CD14-positive monocyte (primary cell): ENCODE data around the gene GALNS. TPM values are rescaled to one million over a fixed set of nuclear protein-coding genes. Genes with fewer than 3 reads are reported as not detected.
A peak's percentile ranks its signal among the peaks of the same experiment; 100 is the strongest.

ENCODE experiments used
- DNase-seq, 3 donors: peaks; one replicate each; pipeline ENCODE4 v3.0.0-alpha.2; 2011 to 2022
- H2AFZ ChIP-seq: 2 replicates; pipeline ENCODE4 v1.6.0; 2012; ENCODE audit warnings: mild to moderate bottlenecking, low read depth, low read length, inconsistent platforms; ENCODE audit not compliant: insufficient read depth, poor library complexity, severe bottlenecking
- H3K27ac ChIP-seq, 2 donors: 1 replicate in 1 of 2; 2 replicates in 1 of 2; pipeline ENCODE4 v1.5.1; 2012 to 2013; ENCODE audit warnings: low read length in 2 of 2, control low read depth in 1 of 2, inconsistent platforms in 1 of 2, low read depth in 1 of 2, mild to moderate bottlenecking in 1 of 2
- H3K27me3 ChIP-seq, 2 donors: one replicate each; pipeline versions ENCODE4 v1.6.0 to v1.6.1; 2011 to 2013; ENCODE audit warnings: low read length in 2 of 2; ENCODE audit not compliant: control insufficient read depth in 2 of 2, insufficient read depth in 2 of 2
- H3K36me3 ChIP-seq, 2 donors: replicated peaks in 1 of 2; 1 replicate in 1 of 2; 2 replicates in 1 of 2; pipeline versions ENCODE4 v1.5.1 to v1.6.1; 2012 to 2013; ENCODE audit warnings: low read length in 2 of 2, control low read depth in 1 of 2, inconsistent platforms in 1 of 2, mild to moderate bottlenecking in 1 of 2; ENCODE audit not compliant: insufficient read depth in 2 of 2, control insufficient read depth in 1 of 2
- H3K4me1 ChIP-seq, 2 donors: 1 replicate in 1 of 2; 2 replicates in 1 of 2; pipeline versions ENCODE4 v1.5.1 to v1.6.1; 2012 to 2013; ENCODE audit warnings: low read length in 2 of 2, control low read depth in 1 of 2, inconsistent platforms in 1 of 2, mild to moderate bottlenecking in 1 of 2, moderate library complexity in 1 of 2; ENCODE audit not compliant: insufficient read depth in 2 of 2, control insufficient read depth in 1 of 2
- H3K4me2 ChIP-seq: replicated peaks from 2 replicates; pipeline ENCODE3; 2012; ENCODE audit warnings: low read length, moderate library complexity, mild to moderate bottlenecking; ENCODE audit not compliant: poor library complexity, severe bottlenecking; ENCODE audit errors: extremely low read depth
- H3K4me3 ChIP-seq, 3 experiments: fragments of 200-600 bp in 1 of 3; sonication (generic) in 1 of 3; replicated peaks in 1 of 3; 1 replicate in 2 of 3; 2 replicates in 1 of 3; pipeline ENCODE4 v1.5.1; 2011 to 2013; ENCODE audit warnings: low read length in 3 of 3, mild to moderate bottlenecking in 3 of 3, control low read depth in 2 of 3, low read depth in 2 of 3, inconsistent platforms in 1 of 3, moderate library complexity in 1 of 3
- H3K79me2 ChIP-seq: 2 replicates; pipeline ENCODE4 v1.6.0; 2012; ENCODE audit warnings: mild to moderate bottlenecking, control low read depth, inconsistent platforms, low read length, moderate library complexity; ENCODE audit not compliant: insufficient read depth
- H3K9ac ChIP-seq: 2 replicates; pipeline ENCODE4 v1.6.0; 2017; ENCODE audit warnings: low read length, mild to moderate bottlenecking; ENCODE audit not compliant: insufficient read depth, poor library complexity, severe bottlenecking
- H3K9me3 ChIP-seq, 2 donors: replicated peaks in 1 of 2; 1 replicate in 1 of 2; 2 replicates in 1 of 2; pipeline versions ENCODE4 v1.5.1 to v1.6.1; 2012 to 2013; ENCODE audit warnings: low read length in 2 of 2, control low read depth in 1 of 2; ENCODE audit not compliant: control insufficient read depth in 1 of 2, insufficient read depth in 1 of 2
- H4K20me1 ChIP-seq: 2 replicates; pipeline ENCODE4 v1.6.0; 2012; ENCODE audit warnings: mild to moderate bottlenecking, low read length, control low read depth, moderate library complexity; ENCODE audit not compliant: insufficient read depth
- H3K27ac Mint-ChIP-seq, 7 donors: one replicate each; pipeline ENCODE4 v1.8.0; 2020; ENCODE audit warnings: mild to moderate bottlenecking in 7 of 7, mixed read lengths in 7 of 7, moderate library complexity in 6 of 7, inconsistent platforms in 2 of 7
- H3K27me3 Mint-ChIP-seq, 3 donors: one replicate each; pipeline ENCODE4 v1.8.0; 2021 to 2022; ENCODE audit warnings: low read depth in 3 of 3, mild to moderate bottlenecking in 3 of 3, mixed read lengths in 3 of 3, moderate library complexity in 3 of 3, inconsistent platforms in 1 of 3
- H3K36me3 Mint-ChIP-seq, 2 donors: one replicate each; pipeline ENCODE4 v1.8.0; 2020; ENCODE audit warnings: mixed read lengths in 2 of 2, inconsistent platforms in 1 of 2, mild to moderate bottlenecking in 1 of 2
- H3K4me1 Mint-ChIP-seq: one replicate; pipeline ENCODE4 v1.8.0; 2020; ENCODE audit warnings: mild to moderate bottlenecking, mixed read lengths
- H3K4me3 Mint-ChIP-seq, 2 donors: one replicate each; pipeline ENCODE4 v1.8.0; 2020; ENCODE audit warnings: mild to moderate bottlenecking in 2 of 2, mixed read lengths in 2 of 2, moderate library complexity in 1 of 2
- H3K9me3 Mint-ChIP-seq, 7 donors: one replicate each; pipeline ENCODE4 v1.8.0; 2020 to 2022; ENCODE audit warnings: mixed read lengths in 7 of 7, mild to moderate bottlenecking in 6 of 7, moderate library complexity in 6 of 7, inconsistent platforms in 2 of 7
- WGBS: methylation state at CpG from one replicate; pipeline ENCODE4 v1.1.5; 2013; ENCODE audit warnings: missing lambda C conversion rate; ENCODE audit not compliant: insufficient coverage; 5-methylcytosine and 5-hydroxymethylcytosine counted together
- intact Hi-C, 2 donors: fragments of 100-400 bp; cut with micrococcal nuclease; formaldehyde crosslinking; loops; one replicate each; pipeline versions ENCODE4 v1.15.0 to v1.15.1; 2023
- polyA plus RNA-seq, 3 donors: library from polyadenylated mRNA; depleted of rRNA in 1 of 3; unstranded in 2 of 3; stranded (reverse) in 1 of 3; fragments of 300-500 nt in 2 of 3; fragments of >200 nt in 1 of 3; fragmentation: Illumina TruSeq in 2 of 3; gene quantifications; 1 replicate in 2 of 3; 2 replicates in 1 of 3; pipeline ENCODE4 v1.2.3, GENCODE V29; 2012 to 2021
- TF ChIP-seq, protein P1 (sequence below): fragments of 200-600 bp; IDR thresholded peaks from one replicate; pipeline ENCODE4 v1.8.0; 2022; ENCODE audit warnings: antibody characterized with exemption, mild to moderate bottlenecking

The GALNS gene
- polyA plus RNA-seq, 3 donors, result 20.2 to 34.4 (median 32.2) TPM

DNA sequence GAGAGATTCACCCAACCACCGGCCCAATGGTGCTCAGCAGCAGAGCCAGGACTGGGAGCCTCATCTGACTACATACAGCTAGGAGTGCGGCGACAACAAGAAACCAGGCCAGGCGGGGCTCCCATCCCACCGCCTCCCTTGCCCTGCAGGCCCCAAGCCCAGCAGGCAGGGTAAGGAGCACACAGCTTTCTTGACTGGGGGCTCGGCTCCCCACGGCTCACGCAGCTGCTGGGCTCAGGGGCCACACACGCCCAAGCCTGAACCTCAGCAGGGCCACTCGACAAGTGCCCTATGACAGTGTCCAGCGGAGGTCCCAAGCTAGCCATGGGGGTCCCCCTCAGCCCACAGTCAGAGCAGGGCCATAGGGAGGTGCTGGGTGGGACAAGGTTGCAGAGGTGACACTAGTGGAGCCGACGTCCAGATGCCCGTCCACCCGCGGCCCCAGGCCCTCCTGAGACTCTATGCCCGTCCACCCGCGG lies 85.4 kb downstream of the GALNS start:
- Mint-ChIP-seq H3K4me1 (peaks cover 62% of the 10 kb centered on the region), H3K27me3 (peaks cover 0 to 3% (median 1%) of the 10 kb centered on the region in 3 donors), H3K27ac (peak overlapping the region; percentile 53 to 90 (median 75)), H3K4me3 (peak overlapping the region; percentile 67 to 83), H3K9me3 (no peaks in the 10 kb centered on the region), H3K36me3 (peaks cover 7 to 21% of the 10 kb centered on the region in 2 donors)
- H2AFZ ChIP-seq, result no peak overlapping the region
- DNase-seq, result no peak
- H3K36me3 ChIP-seq, result peaks cover 8 to 12% of the 10 kb centered on the region in 2 donors
- peak overlapping the region in 1 of 3 experiments; percentile 54 for H3K4me3 ChIP-seq
- peak overlapping the region; percentile 53 for H3K9ac ChIP-seq
- WGBS, result 36% methylated on average over 11 of the region's 19 CpGs
- H3K4me2 ChIP-seq, result peak overlapping the region; percentile 58
- H3K27me3 ChIP-seq, result no peaks in the 10 kb centered on the region
- peaks cover 97% of the 10 kb centered on the region for H4K20me1 ChIP-seq
- no peaks in the 10 kb centered on the region for H3K9me3 ChIP-seq
- peaks cover 99% of the 10 kb centered on the region for H3K79me2 ChIP-seq
- H3K4me1 ChIP-seq, result peaks cover 43 to 66% of the 10 kb centered on the region in 2 donors
- intact Hi-C loops, result no loop called here
- TF ChIP-seq, protein P1, sequence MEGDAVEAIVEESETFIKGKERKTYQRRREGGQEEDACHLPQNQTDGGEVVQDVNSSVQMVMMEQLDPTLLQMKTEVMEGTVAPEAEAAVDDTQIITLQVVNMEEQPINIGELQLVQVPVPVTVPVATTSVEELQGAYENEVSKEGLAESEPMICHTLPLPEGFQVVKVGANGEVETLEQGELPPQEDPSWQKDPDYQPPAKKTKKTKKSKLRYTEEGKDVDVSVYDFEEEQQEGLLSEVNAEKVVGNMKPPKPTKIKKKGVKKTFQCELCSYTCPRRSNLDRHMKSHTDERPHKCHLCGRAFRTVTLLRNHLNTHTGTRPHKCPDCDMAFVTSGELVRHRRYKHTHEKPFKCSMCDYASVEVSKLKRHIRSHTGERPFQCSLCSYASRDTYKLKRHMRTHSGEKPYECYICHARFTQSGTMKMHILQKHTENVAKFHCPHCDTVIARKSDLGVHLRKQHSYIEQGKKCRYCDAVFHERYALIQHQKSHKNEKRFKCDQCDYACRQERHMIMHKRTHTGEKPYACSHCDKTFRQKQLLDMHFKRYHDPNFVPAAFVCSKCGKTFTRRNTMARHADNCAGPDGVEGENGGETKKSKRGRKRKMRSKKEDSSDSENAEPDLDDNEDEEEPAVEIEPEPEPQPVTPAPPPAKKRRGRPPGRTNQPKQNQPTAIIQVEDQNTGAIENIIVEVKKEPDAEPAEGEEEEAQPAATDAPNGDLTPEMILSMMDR, result no peak
- peak overlapping the region; percentile 37 to 73 for H3K27ac ChIP-seq

DNA sequence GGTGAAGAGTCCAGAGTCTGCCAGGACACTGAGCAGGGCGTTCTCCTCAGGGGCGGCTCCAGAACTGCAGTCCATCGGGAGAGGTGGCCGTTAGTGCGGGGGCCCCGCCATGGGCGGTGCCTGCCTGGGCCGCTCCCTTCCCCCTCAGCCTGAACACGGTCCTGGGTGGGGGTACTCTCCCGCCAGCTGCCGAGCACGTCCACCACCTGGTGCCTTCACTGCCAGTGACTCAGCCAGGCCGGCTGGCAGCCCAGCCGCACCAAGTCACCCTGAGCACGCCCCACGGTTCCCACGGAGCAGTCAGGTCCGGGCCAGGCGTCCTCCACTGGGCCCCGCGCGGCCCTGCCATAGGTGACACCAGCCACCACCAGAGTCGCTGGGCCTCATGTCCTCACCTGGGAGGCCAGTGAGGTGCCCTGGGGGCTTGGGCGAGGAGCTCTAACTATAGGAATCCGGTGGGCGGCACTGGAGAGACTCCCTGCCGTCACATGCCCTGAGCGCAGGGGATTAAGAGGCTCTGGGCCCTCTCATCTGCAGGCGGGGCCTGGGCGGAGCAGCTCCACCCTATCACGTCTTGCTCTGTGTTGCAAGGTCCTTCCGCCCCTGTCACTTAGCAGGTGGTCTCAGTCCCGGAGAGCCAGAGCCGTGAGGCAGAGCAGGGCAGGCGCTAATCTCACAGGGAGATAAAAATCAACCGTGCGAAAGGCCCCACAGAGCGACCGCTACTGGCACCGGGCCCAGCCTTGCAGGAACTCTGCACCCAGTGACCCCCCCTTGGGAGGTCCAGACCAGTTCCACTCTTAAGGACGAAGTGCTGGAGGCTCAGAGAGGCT lies 86.1 kb downstream of the GALNS start:
- Mint-ChIP-seq H3K27me3 (peaks cover 0 to 3% (median 1%) of the 10 kb centered on the region in 3 donors), H3K27ac (peak overlapping the region; percentile 53 to 90 (median 75)), H3K9me3 (no peaks in the 10 kb centered on the region), H3K4me1 (peaks cover 62% of the 10 kb centered on the region), H3K36me3 (peaks cover 10 to 20% of the 10 kb centered on the region in 2 donors), H3K4me3 (peak overlapping the region; percentile 67 to 83)
- 18% methylated on average over 41 of the region's 41 CpGs for WGBS
- peak in 2 of 3 donors; percentile 34 to 42 for DNase-seq
- Histone ChIP-seq H3K27me3 (no peaks in the 10 kb centered on the region), H4K20me1 (peaks cover 99% of the 10 kb centered on the region), H3K4me2 (peak overlapping the region; percentile 58), H3K4me1 (peaks cover 43 to 66% of the 10 kb centered on the region in 2 donors), H3K27ac (peak overlapping the region; percentile 37 to 73), H3K36me3 (peaks cover 15 to 16% of the 10 kb centered on the region in 2 donors), H3K79me2 (peaks cover 99% of the 10 kb centered on the region), H3K9me3 (no peaks in the 10 kb centered on the region), H2AFZ (no peak overlapping the region), H3K9ac (peak overlapping the region; percentile 53), H3K4me3 (peak overlapping the region in 1 of 3 experiments; percentile 54)
- TF ChIP-seq, protein P1, result no peak
- intact Hi-C loops, result no loop called here
